HCT116 (cell line): ENCODE results near the gene ZNF148. TPM values are rescaled to one million over a fixed set of nuclear protein-coding genes. Genes with fewer than 3 reads are reported as not detected.

Experiments
- ATAC-seq: fragments of 200-7000 bp; cut with Tn5 transposase; 2 replicates; pipeline ENCODE4 v1.9.1; 2020; ENCODE audit warnings: mild to moderate bottlenecking, moderate library complexity
- BruUV-seq: library from RNA; stranded (reverse); fragments of 400-500 nt; replicated peaks from 2 replicates; lab custom pipeline; 2021; lab: Mats Ljungman, UMichigan
- CTCF ChIA-PET: fragments of 300-600 bp; sonication (Branson Sonifier 250); formaldehyde crosslinking; loops from one replicate; lab custom pipeline; 2021; ENCODE audit warnings: antibody characterized with exemption; lab: Charles Lee
- POLR2A ChIA-PET: fragments of 300-600, 350-600 bp; sonication (Branson Sonifier 250); formaldehyde crosslinking; loops from one replicate; lab custom pipeline; 2021; ENCODE audit warnings: antibody characterized with exemption; lab: Charles Lee
- RAD21 ChIA-PET, 2 experiments: fragments of 300-600 bp; sonication (Branson Sonifier 250); formaldehyde crosslinking; loops; one replicate each; lab custom pipeline; 2023; ENCODE audit warnings: low total read pairs in 2 of 2; ENCODE audit not compliant: uncharacterized antibody in 2 of 2, unreplicated experiment in 2 of 2, low non-redundant PET in 1 of 2; lab: Charles Lee
- DNase-seq: peaks from one replicate; pipeline ENCODE4 v3.0.0-alpha.2; 2010; ENCODE audit warnings: low read depth, low spot score
- H2AFZ ChIP-seq: fragments of 200-600 bp; shearing (Covaris generic), sonication (generic); 2 replicates; pipeline ENCODE4 v1.6.1; 2017; ENCODE audit warnings: low read depth, mixed run types, mixed read lengths, antibody characterized with exemption, low read length; ENCODE audit not compliant: poor library complexity, severe bottlenecking
- H3K27ac ChIP-seq: 2 replicates; pipeline ENCODE4 v1.5.1; 2012; ENCODE audit warnings: low read depth, low read length
- H3K27me3 ChIP-seq: fragments of 200-600 bp; sonication (generic); 2 replicates; pipeline ENCODE4 v1.6.1; 2016; ENCODE audit warnings: mixed run types, low read length, mixed read lengths; ENCODE audit not compliant: insufficient read depth
- H3K36me3 ChIP-seq, 2 experiments: fragments of 200-500 bp in 1 of 2; fragments of 200-600 bp in 1 of 2; sonication (Bioruptor generic) in 1 of 2; sonication (generic) in 1 of 2; 2 replicates each; pipeline versions ENCODE4 v1.5.1 to v1.6.1; 2014 to 2016; ENCODE audit warnings: low read length in 2 of 2, inconsistent platforms in 1 of 2, mixed read lengths in 1 of 2, mixed run types in 1 of 2; ENCODE audit not compliant: insufficient read depth in 2 of 2, control insufficient read depth in 1 of 2
- H3K4me1 ChIP-seq, 2 experiments: fragments of 200-600 bp in 1 of 2; sonication (generic) in 1 of 2; 2 replicates each; pipeline versions ENCODE4 v1.5.1 to v1.6.1; 2012 to 2017; ENCODE audit warnings: low read length in 2 of 2, inconsistent platforms in 1 of 2, mild to moderate bottlenecking in 1 of 2, mixed read lengths in 1 of 2, mixed run types in 1 of 2, moderate library complexity in 1 of 2; ENCODE audit not compliant: insufficient read depth in 2 of 2, control insufficient read depth in 1 of 2
- H3K4me2 ChIP-seq: fragments of 200-600 bp; sonication (generic); 2 replicates; pipeline ENCODE4 v1.6.1; 2017; ENCODE audit warnings: mixed run types, low read length, mixed read lengths
- H3K4me3 ChIP-seq, 2 experiments: fragments of 200-600 bp in 1 of 2; sonication (generic) in 1 of 2; replicated peaks in 1 of 2; 2 replicates each; pipeline ENCODE4 v1.5.1; 2011 to 2016; ENCODE audit warnings: low read length in 2 of 2, control low read depth in 1 of 2, low read depth in 1 of 2, mild to moderate bottlenecking in 1 of 2, mixed read lengths in 1 of 2, mixed run types in 1 of 2
- H3K79me2 ChIP-seq: fragments of 200-600 bp; sonication (generic); 2 replicates; pipeline ENCODE4 v1.6.1; 2017; ENCODE audit warnings: mild to moderate bottlenecking, mixed run types, low read length, moderate library complexity, mixed read lengths; ENCODE audit not compliant: insufficient read depth
- H3K9ac ChIP-seq: fragments of 200-600 bp; sonication (generic); 2 replicates; pipeline ENCODE4 v1.6.1; 2016; ENCODE audit warnings: low read length, mixed read lengths
- H3K9me2 ChIP-seq: fragments of 200-600 bp; sonication (generic), shearing (Covaris generic); 2 replicates; pipeline ENCODE4 v1.6.1; 2017; ENCODE audit warnings: mixed run types, mild to moderate bottlenecking, moderate library complexity; ENCODE audit not compliant: insufficient read depth
- H3K9me3 ChIP-seq, 2 experiments: fragments of 200-500 bp in 1 of 2; fragments of 200-600 bp in 1 of 2; sonication (Bioruptor generic) in 1 of 2; sonication (generic) in 1 of 2; 2 replicates each; pipeline ENCODE4 v1.6.1; 2014 to 2017; ENCODE audit warnings: low read length in 2 of 2, mixed read lengths in 2 of 2, inconsistent platforms in 1 of 2, low read depth in 1 of 2, mild to moderate bottlenecking in 1 of 2, mixed run types in 1 of 2, moderate library complexity in 1 of 2; ENCODE audit not compliant: control insufficient read depth in 1 of 2, insufficient read depth in 1 of 2
- H4K20me1 ChIP-seq: fragments of 200-600 bp; sonication (generic), shearing (Covaris generic); 2 replicates; pipeline ENCODE4 v1.6.1; 2017; ENCODE audit warnings: mixed run types, mild to moderate bottlenecking, moderate library complexity; ENCODE audit not compliant: insufficient read depth
- CBX3 ChIP-seq: IDR thresholded peaks from 2 replicates; pipeline ENCODE4 v1.6.1; 2012; ENCODE audit warnings: low read depth
- EGR1 ChIP-seq: IDR thresholded peaks from 2 replicates; pipeline ENCODE4 v1.6.1; 2012; ENCODE audit warnings: low read depth
- ELF1 ChIP-seq: IDR thresholded peaks from 2 replicates; pipeline ENCODE4 v1.6.1; 2012; ENCODE audit warnings: low read depth, borderline replicate concordance
- POLR2AphosphoS5 ChIP-seq: IDR thresholded peaks from 2 replicates; pipeline ENCODE4 v1.6.1; 2011; ENCODE audit warnings: mild to moderate bottlenecking, low read depth, low read length, moderate library complexity
- SIN3A ChIP-seq: IDR thresholded peaks from 2 replicates; pipeline ENCODE4 v1.6.1; 2012; ENCODE audit warnings: low read depth
- TCF7L2 ChIP-seq: IDR thresholded peaks from 2 replicates; pipeline ENCODE4 v1.7.0; 2011; ENCODE audit warnings: borderline replicate concordance, inconsistent platforms; ENCODE audit not compliant: insufficient read depth, insufficient read length; ENCODE audit errors: extremely low read depth
- ZFX ChIP-seq: fragments of 450-650 bp; IDR thresholded peaks from 2 replicates; pipeline ENCODE4 v1.6.1; 2017
- intact Hi-C: fragments of 100-400 bp; cut with micrococcal nuclease; formaldehyde crosslinking; loops from 2 replicates; pipeline ENCODE4 v1.10.0; 2022
- total RNA-seq: library from RNA; stranded (reverse); gene quantifications from one replicate; pipeline ENCODE4 v1.2.1, GENCODE V29; 2021; ENCODE audit not compliant: unreplicated experiment
- TF ChIP-seq, protein P1 (sequence below): IDR thresholded peaks from 2 replicates; pipeline ENCODE4 v1.6.1; 2011; ENCODE audit warnings: mild to moderate bottlenecking, low read length, moderate library complexity; ENCODE audit not compliant: insufficient replicate concordance; ENCODE audit errors: extremely low read depth

Gene ZNF148
- total RNA-seq, 1 experiment from 2014 or later, result 35.0 TPM

DNA sequence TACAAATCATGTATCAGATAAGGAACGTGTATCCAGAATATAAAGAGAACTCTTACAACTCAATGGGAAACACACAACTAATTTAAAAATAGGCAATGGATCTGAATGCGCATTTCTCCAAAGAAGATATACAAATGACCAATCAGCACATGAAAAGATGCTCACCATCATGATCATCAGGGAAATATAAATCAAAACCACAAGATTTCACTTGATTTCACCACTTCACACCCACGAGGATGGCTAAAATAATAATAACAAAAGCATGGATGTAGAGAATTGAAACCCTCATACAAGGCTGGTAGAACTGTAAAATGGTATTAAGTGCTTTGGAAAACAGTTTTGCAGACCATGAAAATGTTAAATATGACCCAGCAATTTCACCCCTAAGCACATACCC is 135.9 kb downstream of the ZNF148 start:
- DNase-seq (no peak), ATAC-seq (no peak)
- Histone ChIP-seq H3K4me2 (no peak overlapping the region), H3K79me2 (no peaks in the 10 kb centered on the region), H3K9me3 (no peaks in the 10 kb centered on the region), H3K27ac (no peak overlapping the region), H3K36me3 (no peaks in the 10 kb centered on the region), H3K9me2 (no peaks in the 10 kb centered on the region), H3K4me1 (no peaks in the 10 kb centered on the region), H3K4me3 (no peak overlapping the region), H3K9ac (no peak overlapping the region), H2AFZ (no peak overlapping the region), H4K20me1 (no peaks in the 10 kb centered on the region), H3K27me3 (no peaks in the 10 kb centered on the region)
- POLR2A ChIA-PET, result no interaction called here
- TF ChIP-seq CBX3 (no peak), ZFX (no peak), SIN3A (no peak), EGR1 (no peak), TCF7L2 (no peak), ELF1 (0 out of 2 replicates have a peak, but pooled peaks have one; percentile 3)
- TF ChIP-seq, protein P1, sequence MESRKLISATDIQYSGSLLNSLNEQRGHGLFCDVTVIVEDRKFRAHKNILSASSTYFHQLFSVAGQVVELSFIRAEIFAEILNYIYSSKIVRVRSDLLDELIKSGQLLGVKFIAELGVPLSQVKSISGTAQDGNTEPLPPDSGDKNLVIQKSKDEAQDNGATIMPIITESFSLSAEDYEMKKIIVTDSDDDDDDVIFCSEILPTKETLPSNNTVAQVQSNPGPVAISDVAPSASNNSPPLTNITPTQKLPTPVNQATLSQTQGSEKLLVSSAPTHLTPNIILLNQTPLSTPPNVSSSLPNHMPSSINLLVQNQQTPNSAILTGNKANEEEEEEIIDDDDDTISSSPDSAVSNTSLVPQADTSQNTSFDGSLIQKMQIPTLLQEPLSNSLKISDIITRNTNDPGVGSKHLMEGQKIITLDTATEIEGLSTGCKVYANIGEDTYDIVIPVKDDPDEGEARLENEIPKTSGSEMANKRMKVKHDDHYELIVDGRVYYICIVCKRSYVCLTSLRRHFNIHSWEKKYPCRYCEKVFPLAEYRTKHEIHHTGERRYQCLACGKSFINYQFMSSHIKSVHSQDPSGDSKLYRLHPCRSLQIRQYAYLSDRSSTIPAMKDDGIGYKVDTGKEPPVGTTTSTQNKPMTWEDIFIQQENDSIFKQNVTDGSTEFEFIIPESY, result no peak
- RAD21 ChIA-PET, result no interaction called here
- intact Hi-C loops, result no loop called here
- no TSS peak for BruUV-seq
- CTCF ChIA-PET, result no interaction called here

DNA sequence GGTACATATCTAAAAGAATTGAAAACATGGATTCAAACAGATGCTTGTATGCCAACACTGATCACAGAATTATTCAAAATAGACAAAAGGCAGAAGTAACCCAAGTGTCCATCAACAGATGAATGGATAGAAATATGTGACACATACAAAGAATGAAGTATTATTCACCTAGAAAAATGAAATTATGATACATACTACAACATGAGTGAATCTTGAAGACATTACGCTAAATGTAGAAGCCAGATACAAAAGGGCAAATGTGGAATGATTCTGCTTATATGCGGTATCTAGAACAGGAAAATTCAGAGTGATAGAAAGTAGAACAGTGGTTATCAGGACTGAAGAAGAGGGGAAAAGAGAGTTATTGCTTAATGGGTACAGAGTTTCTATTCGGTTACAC is 136.4 kb downstream of the ZNF148 start:
- Histone ChIP-seq H3K36me3 (no peaks in the 10 kb centered on the region), H4K20me1 (no peaks in the 10 kb centered on the region), H3K9ac (no peak overlapping the region), H3K27me3 (no peaks in the 10 kb centered on the region), H3K4me2 (no peak overlapping the region), H2AFZ (no peak overlapping the region), H3K27ac (no peak overlapping the region), H3K4me1 (no peaks in the 10 kb centered on the region), H3K4me3 (no peak overlapping the region), H3K9me3 (no peaks in the 10 kb centered on the region), H3K9me2 (no peaks in the 10 kb centered on the region), H3K79me2 (no peaks in the 10 kb centered on the region)
- ChIA-PET RAD21 (no interaction called here), CTCF (no interaction called here), POLR2A (no interaction called here)
- BruUV-seq, result no TSS peak
- DNase-seq, result no peak
- TF ChIP-seq POLR2AphosphoS5, result no peak
- TF ChIP-seq ELF1, result 0 out of 2 replicates have a peak, but pooled peaks have one; percentile 5
- intact Hi-C loops, result no loop called here
- no peak for ATAC-seq
